Gastroesophageal sphincter (tissue), 4 donors: ENCODE measurements around the gene FOXJ1. TPM values are rescaled to one million over a fixed set of nuclear protein-coding genes. Genes with fewer than 3 reads are reported as not detected.

ENCODE experiments used
- ATAC-seq: fragments of 150-250 bp; one replicate; pipeline ENCODE4 v1.9.1; 2016; ENCODE audit warnings: mild to moderate bottlenecking, moderate library complexity
- H3K27ac ChIP-seq, 4 donors: fragments of 200-600 bp; sonication (generic) in 3 of 4; 1 replicate in 3 of 4; 2 replicates in 1 of 4; pipeline ENCODE4 v1.5.1; 2016 to 2019
- H3K27me3 ChIP-seq: fragments of 200-600 bp; sonication (generic); one replicate; pipeline ENCODE4 v1.5.1; 2019
- H3K36me3 ChIP-seq, 2 donors: fragments of 200-600 bp; sonication (generic); one replicate each; pipeline ENCODE4 v1.5.1; 2019; ENCODE audit warnings: control low read depth in 1 of 2
- H3K4me1 ChIP-seq, 3 donors: fragments of 200-600 bp; sonication (generic); 1 replicate in 2 of 3; 2 replicates in 1 of 3; pipeline ENCODE4 v1.5.1; 2016 to 2019; ENCODE audit warnings: control low read depth in 2 of 3
- H3K4me3 ChIP-seq, 2 donors: fragments of 200-600 bp; sonication (generic); one replicate each; pipeline ENCODE4 v1.5.1; 2019; ENCODE audit warnings: mild to moderate bottlenecking in 1 of 2, moderate library complexity in 1 of 2
- H3K9me3 ChIP-seq, 3 donors: fragments of 200-600 bp; sonication (generic); one replicate each; pipeline ENCODE4 v1.5.1; 2017 to 2019; ENCODE audit warnings: control low read depth in 2 of 3
- CTCF ChIP-seq, 4 experiments: fragments of 200-600 bp in 2 of 4; fragments of 450-650 bp in 2 of 4; sonication (generic) in 1 of 4; IDR thresholded peaks; one replicate each; pipeline ENCODE4 v1.5.1; 2017 to 2019; ENCODE audit warnings: antibody characterized with exemption in 4 of 4, mild to moderate bottlenecking in 2 of 4, moderate library complexity in 2 of 4
- EP300 ChIP-seq: sonication (generic); formaldehyde crosslinking; IDR thresholded peaks from one replicate; pipeline ENCODE4 v1.6.1; 2017; ENCODE audit warnings: antibody characterized with exemption, mild to moderate bottlenecking
- POLR2A ChIP-seq, 2 donors: fragments of 450-650 bp; IDR thresholded peaks; one replicate each; pipeline ENCODE4 v1.6.1; 2017; ENCODE audit warnings: antibody characterized with exemption in 2 of 2, mild to moderate bottlenecking in 2 of 2, moderate library complexity in 1 of 2
- POLR2AphosphoS5 ChIP-seq: sonication (generic); formaldehyde crosslinking; IDR thresholded peaks from one replicate; pipeline ENCODE4 v1.6.1; 2017; ENCODE audit warnings: antibody characterized with exemption
- WGBS, 2 donors: methylation state at CpG; one replicate each; pipeline ENCODE4 v1.1.5; 2018; ENCODE audit warnings: low coverage in 1 of 2; 5-methylcytosine and 5-hydroxymethylcytosine counted together
- total RNA-seq, 4 donors: library from RNA; depleted of rRNA; stranded (reverse); fragments of >200 nt; gene quantifications; one replicate each; pipeline ENCODE4 v1.1.0, GENCODE V29; 2016

Gene FOXJ1
- total RNA-seq, 4 donors from 2014 or later: not detected

GRCh38 chr17:76176701-76177574, 35.9 kb upstream of the FOXJ1 start:
- H3K27ac ChIP-seq: no peak overlapping the region
- no peaks in the 10 kb centered on the region for H3K27me3 ChIP-seq
- TF ChIP-seq CTCF (IDR thresholded peaks at IDR 0.05) (no peak), EP300 (no peak), POLR2AphosphoS5 (no peak), POLR2A (IDR thresholded peaks at IDR 0.05) (no peak)
- peaks cover 0 to 2% (median 0%) of the 10 kb centered on the region in 3 donors for H3K4me1 ChIP-seq
- no peaks in the 10 kb centered on the region for H3K9me3 ChIP-seq
- ATAC-seq: no peak
- H3K36me3 ChIP-seq: no peaks in the 10 kb centered on the region
- no peak overlapping the region for H3K4me3 ChIP-seq
- WGBS, 2 donors: no CpG with 5 or more reads among the region's 34 CpGs

- H3K27me3 ChIP-seq: no peaks in the 10 kb centered on the region
- no peak overlapping the region for H3K4me3 ChIP-seq
- no peaks in the 10 kb centered on the region for H3K4me1 ChIP-seq
- no peak for TF ChIP-seq POLR2A (IDR thresholded peaks at IDR 0.05)
- no peak for TF ChIP-seq POLR2AphosphoS5
- no peak for TF ChIP-seq EP300
- no peak for TF ChIP-seq CTCF (IDR thresholded peaks at IDR 0.05)
- no peak overlapping the region for H3K27ac ChIP-seq
- 66 to 74% methylated on average over 6 to 9 of the region's 9 CpGs for WGBS, 2 donors
- no peaks in the 10 kb centered on the region for H3K9me3 ChIP-seq
- ATAC-seq: no peak
- H3K36me3 ChIP-seq: no peaks in the 10 kb centered on the region
Measured at GRCh38 chr17:76174037-76174436, 33.0 kb upstream of the FOXJ1 start.

- no peaks in the 10 kb centered on the region for H3K4me1 ChIP-seq
Measured at GRCh38 chr17:76173474-76173873, 32.4 kb upstream of the FOXJ1 start.

GRCh38 chr17:76171706-76172105, 30.7 kb upstream of the FOXJ1 start:
- H3K36me3 ChIP-seq: no peaks in the 10 kb centered on the region

More at GRCh38 chr17:76173474-76173873, 32.4 kb upstream of the FOXJ1 start:
- no peak for TF ChIP-seq POLR2AphosphoS5
- TF ChIP-seq POLR2A (IDR thresholded peaks at IDR 0.05): no peak
- TF ChIP-seq EP300: no peak
- TF ChIP-seq CTCF (IDR thresholded peaks at IDR 0.05): no peak
- no peak for ATAC-seq
- no peak overlapping the region for H3K27ac ChIP-seq
- no peaks in the 10 kb centered on the region for H3K36me3 ChIP-seq
- 71 to 83% methylated on average over 1 to 5 of the region's 11 CpGs for WGBS, 2 donors
- no peaks in the 10 kb centered on the region for H3K9me3 ChIP-seq
- no peak overlapping the region for H3K4me3 ChIP-seq
- H3K27me3 ChIP-seq: no peaks in the 10 kb centered on the region

More at GRCh38 chr17:76171706-76172105, 30.7 kb upstream of the FOXJ1 start:
- Histone ChIP-seq H3K27ac (no peak overlapping the region), H3K9me3 (no peaks in the 10 kb centered on the region), H3K27me3 (no peaks in the 10 kb centered on the region), H3K4me3 (no peak overlapping the region), H3K4me1 (no peaks in the 10 kb centered on the region)
- TF ChIP-seq EP300: no peak
- no peak for TF ChIP-seq POLR2AphosphoS5
- TF ChIP-seq POLR2A (IDR thresholded peaks at IDR 0.05): no peak
- no peak for TF ChIP-seq CTCF (IDR thresholded peaks at IDR 0.05)
- 73 to 78% methylated on average over 2 to 3 of the region's 4 CpGs for WGBS, 2 donors
- ATAC-seq: no peak
